GM19328 (cell line): Measurements from ENCODE around the gene FOXS1.
A peak's percentile ranks its signal among the peaks of the same experiment; 100 is the strongest.

Experiments
- ATAC-seq: cut with Tn5 transposase; IDR thresholded peaks from one replicate; pipeline ENCODE4 v1.9.1; 2021; ENCODE audit warnings: mild to moderate bottlenecking, moderate library complexity; ENCODE audit not compliant: unreplicated experiment

The FOXS1 gene

DNA sequence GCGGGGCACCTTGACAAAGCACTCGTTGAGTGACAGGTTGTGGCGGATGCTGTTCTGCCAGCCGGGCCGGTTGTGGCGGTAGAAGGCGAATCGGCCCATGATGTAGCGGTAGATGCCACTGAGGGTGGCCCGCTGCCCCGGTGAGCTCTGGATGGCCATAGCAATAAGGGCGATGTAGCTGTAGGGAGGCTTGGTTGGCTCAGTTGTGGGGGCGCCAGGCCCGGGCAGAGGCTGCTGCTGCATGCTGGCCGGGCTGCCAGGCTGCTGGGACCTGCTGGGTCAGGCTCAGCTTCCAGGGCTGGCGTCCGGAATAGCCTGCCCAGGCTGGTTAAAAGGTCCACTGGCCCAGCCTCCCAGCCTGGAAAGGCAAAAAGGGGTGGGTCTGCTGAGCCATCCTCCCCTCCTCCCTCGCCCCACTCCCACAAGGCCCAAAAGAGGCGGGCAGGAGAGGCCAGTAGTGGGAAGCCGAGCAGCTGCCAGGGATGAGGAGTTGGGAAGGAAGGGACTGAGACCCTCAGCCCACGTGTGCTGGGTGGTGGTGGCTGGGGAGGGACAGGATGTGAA, at the start of gene FOXS1:
Gene FOXS1, minus strand, starts transcription at position 305 of the 564 bp plus-strand sequence. Its CDS starts 62 bp downstream, at position 243.
- no peak for ATAC-seq

DNA sequence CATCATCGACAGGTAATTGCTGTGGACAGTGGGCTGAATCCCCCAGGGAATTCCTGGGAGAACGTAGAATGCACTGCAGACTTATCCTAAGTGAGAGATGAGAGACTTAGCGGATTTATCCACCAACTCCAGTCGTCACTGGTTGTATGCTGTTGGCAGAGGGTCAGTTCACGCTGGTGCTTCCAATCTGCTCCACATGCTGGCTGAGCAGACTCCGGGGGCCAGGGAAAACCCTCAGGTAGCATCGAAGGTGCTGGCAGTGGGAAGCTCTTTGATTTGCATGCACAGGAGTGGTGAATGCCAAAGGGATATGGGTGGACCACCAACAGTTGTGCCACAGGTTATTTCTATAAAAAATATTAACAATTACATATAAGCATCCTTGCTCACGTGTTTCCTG, 45.2 kb upstream of the FOXS1 start:
- no peak for ATAC-seq

DNA sequence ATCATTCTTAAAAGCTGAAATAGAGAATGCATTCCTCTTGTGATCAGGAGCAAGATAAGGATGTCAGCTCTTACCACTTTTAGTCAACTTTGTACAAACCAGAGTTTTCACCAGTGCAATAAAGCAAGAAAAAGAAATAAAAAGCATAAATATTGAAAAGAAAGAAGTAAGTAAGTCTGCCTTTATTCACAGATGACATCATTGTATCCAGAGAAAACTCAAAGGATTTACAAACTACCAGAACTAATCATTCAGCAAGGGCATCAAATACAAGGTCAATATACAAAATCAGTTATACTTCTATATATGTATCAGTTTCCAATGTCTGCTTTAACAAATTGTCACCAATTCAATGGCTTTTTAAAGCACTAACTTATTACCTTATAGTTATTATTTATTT, 38.4 kb upstream of the FOXS1 start:
- ATAC-seq = no peak

DNA sequence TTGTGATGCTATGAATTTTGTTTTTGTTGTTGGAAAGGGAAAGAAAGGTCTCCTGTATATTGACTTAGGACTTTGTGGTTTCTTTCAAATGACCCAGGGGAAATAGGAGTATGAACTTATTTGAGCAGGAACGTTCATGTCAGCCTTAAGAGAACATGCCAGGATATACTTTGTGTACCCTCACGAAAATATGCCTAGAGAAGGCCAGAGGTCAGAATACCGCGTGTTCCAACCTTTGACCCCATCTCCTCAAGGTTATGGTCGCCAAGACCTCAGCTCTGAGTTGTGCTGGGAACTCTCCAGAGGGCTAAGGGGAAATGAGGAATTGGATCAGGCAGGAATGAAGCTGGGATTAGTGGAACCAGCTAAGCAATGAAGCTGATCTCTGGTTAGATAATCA, 36.5 kb upstream of the FOXS1 start:
- ATAC-seq = no peak

DNA sequence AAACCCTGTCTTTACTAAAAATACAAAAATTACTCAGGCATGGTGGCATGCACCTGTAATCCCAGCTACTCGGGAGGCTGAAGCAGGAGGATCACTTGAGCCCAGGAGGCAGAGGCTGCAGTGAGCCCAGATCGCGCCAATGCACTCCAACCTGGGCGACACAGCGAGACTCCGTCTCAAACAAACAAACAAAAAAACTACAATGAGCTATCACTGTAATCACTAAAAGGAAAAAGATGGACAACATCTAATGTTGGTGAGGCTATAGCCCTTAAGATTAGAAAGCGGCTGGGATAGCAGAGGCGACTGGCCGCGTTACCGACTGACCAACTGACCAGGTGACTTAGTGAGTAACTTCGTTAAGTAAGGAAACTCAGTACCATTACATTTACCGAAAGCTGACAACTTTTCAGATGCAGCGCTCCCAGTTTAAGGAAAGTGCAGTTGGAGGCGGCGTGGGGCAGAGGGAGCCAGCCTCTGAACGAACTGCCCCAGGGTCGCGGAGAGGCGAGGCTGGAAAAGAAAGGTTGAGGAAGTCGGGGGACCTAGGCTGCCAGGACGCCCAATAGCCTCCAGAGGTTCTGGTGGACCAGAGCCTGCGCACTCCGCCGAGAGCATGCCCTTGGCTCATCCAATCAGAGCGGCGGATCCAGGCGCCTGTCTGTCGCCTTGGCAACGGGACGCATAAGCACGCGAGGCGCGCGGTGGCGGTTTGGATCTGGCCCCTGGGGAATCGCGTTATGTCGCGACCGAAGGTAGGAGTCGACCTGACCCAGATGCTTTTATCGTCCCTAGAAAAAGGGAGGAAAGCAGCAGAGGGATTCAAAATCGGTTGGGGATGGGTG, 34.0 kb upstream of the FOXS1 start:
- ATAC-seq = peak; percentile 86

DNA sequence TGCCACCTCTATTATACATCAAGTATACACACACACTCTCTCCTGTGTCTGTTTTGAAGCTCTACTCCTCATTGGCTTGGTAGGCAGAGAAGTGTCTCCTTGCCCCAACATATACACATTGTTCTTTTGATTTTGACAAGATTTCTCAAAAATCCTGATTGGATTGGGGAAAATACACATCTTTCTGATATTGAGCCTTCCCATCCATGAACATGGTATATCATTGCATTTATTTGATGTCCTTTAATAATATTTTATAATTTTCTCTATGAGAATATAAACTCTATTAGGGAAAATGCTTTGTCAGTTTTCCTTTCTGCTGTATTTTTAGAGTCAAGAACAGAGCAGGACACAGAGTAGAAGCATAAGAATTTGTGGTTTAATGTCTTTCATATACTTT, 32.3 kb upstream of the FOXS1 start:
- ATAC-seq = no peak

DNA sequence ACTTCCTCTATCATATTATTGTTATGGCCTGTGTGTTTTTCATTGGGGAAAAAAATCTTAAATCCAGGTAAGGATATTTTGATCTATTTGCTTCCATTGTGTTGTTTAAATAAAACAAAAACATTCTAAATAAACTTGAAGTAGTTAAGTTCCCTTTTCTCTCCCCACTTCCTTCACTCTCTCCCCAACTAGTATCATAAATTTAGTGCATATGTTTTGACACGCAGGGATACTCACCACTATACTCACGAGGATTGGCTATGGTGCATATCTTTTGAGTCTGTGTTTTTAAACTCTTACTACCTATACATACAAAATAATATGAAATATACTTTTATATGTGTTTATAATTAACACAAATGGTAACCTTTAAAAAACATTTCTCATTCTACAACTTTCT, 30.3 kb upstream of the FOXS1 start:
- no peak for ATAC-seq

DNA sequence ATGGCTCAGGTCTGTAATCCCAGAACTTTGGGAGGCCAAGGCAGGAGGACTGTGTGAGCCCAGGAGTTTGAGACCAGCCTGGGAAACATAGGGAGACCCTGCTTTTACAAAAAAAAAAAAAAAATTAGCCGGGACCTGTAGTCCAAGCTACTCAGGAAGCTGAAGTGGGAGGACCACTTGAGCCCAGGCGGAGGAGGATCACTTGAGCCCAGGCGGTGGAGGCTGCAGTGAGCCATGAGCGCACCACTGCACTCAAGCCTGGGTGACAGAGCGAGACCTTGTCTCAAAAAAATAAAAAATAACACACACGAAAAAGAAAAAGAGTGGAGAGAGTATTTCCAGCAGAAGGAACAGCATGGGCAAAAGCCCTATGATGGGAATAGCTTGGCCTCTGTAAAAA, 27.0 kb upstream of the FOXS1 start:
- ATAC-seq = no peak

DNA sequence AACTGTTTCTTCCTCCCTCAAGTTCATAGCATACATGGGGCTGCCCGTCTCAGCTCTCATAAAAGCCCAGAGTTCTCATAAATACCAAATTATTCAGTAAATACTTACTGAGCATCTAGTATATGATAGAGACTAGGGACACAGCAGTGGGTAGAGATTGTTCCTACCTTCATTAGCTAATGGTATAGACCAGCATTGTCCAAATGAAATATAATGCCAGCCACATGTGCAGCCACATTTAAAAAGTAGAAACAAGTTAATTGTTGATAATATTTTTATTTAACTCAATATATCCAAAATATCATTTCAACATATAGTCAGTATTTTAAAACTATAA, 26.2 kb upstream of the FOXS1 start:
- no peak for ATAC-seq

DNA sequence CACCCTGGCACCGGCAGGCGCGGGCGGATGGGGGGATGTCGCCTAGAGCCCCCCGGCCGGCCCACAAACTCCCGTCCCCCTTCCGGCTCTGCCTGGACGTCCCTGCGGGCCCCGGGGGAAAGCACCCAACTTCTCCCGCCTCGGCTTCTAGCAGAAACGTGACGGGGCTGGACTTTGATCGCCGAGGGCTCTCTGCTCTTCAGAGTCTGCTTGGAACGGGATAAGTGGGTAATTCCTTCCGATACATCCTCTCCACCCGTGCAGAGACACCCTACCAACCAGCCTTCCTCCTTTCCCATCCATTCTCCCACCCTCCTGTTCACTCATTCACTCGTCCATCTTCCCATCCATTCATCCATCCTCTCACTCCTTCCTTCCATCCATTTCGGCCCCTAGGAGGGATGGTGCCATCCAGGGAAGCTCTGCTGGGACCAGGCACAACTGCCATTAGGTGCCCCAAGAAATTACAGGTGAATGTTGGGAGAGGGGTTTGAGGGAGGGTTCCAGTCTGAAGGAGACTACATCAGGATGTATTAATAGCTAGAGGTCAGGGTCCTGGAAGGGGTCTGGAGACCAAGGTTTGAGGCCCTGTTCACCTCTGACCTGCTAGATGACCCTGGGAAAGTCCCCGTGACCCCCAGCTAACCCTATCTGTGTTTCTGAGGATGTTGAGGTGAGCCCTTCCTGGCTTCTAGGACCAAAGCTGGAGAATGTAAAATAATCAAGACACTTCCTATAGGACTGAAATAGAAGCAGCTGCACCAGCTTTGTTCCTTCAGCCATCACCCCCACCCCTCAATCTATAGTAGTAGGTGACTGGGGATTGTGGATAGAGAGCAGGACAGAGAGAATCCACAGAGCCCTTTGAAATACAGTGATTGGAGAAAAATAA, 25.6 kb upstream of the FOXS1 start:
- no peak for ATAC-seq

DNA sequence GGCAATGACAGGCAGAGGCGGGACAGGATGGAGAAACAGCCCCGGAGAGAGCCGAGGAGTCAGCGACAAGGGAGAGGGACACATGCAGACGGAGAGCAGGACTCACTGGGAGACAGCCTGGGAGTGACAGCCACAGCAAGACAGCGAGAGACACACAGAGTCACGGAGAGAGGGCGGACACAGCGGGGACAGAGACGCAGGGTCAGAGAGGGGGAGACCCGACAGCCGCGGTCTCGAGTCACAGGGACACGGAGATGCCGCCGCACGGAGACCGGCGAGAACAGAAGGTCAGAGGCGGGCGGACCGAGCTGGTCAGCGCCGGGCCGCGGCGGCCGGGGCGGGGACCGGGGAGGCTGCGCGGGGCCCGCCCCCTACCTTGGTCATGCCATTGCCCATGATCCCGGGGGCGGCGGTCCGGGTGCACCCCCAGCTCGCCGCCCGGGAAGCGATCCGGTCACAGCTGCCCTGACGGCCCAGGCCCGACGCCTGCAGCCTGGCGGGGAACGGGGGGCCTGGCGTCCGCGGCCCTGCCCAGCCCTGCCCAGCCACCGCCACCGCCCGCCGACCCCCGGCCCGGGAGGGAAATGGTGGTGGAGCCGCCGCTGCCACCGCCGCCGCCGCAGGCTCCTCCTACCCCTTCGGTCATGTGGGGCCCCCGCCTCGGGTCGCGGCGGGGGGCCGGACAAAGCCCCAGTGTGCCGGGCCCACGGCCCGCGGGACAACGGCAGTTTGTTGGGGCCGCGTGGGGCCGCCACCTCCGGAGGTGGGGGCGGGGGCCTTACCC, 24.7 kb upstream of the FOXS1 start, which contains the start of the genes DUSP15 and TTLL9:
Gene DUSP15, minus strand, starts transcription at position 586 of the 784 bp plus-strand sequence. Its CDS starts 190 bp downstream, at position 396.
Gene TTLL9, plus strand, starts transcription at position 693 of the 784 bp plus-strand sequence. CDS start 493 bp downstream, outside the sequence.
- ATAC-seq = no peak

DNA sequence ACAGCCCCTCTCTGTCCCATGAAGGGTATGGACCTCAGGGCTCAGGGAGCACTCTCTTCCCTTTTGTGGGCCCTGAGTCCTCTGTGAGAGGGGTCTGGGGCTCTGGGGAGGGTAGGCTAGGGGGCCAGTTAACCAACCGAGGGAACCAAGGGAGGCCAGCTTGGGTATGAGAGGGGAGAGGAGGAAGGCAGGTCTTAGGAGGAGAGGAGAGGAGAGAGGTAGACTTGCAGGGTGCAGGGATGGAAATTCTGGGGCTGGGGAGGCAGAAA, 24.2 kb upstream of the FOXS1 start:
- no peak for ATAC-seq

DNA sequence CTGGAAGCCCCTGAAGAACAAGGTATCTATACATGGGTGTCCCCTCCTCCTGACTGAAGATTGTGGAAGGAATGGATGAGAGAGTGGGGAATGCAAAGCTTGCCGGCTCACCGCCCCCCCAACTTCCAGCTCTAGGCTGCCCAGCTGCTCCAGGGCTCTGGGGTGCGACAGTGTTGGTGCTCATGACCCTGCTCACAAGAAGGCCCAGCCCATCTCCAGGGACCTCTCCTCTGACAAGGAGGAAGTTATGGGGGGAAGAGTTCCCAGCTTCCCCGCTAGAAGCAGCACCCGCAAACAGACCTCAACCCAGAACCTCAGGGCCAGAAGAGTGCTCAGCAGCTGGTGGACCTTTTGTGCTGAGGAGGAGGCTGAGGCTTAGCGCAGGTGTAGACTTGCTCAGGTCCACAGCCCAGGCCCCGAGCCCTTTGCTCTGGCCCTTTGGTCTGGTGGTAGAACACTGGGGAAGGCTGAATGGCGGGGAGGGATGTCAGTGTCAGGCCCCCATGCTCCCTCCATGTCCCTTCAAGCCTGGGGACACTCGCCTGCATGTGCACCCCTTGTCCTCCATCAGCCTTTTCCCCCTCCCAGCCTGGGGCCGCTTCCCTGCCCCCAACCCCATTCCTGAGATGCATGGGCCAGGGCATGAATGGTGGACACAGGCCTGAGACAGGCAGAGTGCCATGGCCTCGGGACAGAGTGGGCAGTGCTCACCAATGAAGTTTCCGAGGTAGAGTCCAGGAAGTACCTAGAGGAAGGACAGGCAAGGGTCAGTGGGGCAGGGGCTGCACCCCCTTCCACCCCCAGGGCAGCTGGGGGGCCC, 23.7 kb upstream of the FOXS1 start:
- ATAC-seq = no peak

DNA sequence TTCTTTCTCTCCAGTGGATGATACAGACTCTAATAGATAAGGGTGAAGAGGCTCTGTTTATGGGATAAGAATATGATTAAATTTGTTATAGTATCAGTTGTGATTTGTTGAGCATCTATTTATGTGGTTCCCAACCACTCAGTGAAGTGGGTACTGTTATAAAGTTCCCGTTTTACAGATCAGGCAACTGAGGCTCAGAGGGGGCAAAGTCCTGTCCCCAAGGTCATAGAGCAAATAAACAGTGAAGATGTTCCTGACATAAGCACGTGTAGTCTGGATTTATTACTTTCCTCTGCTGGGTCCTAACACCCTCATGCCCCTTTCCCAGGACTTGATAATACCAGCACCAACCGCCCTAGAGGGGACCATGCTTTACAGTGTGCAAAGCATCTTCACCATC, 20.8 kb upstream of the FOXS1 start:
- ATAC-seq = no peak

DNA sequence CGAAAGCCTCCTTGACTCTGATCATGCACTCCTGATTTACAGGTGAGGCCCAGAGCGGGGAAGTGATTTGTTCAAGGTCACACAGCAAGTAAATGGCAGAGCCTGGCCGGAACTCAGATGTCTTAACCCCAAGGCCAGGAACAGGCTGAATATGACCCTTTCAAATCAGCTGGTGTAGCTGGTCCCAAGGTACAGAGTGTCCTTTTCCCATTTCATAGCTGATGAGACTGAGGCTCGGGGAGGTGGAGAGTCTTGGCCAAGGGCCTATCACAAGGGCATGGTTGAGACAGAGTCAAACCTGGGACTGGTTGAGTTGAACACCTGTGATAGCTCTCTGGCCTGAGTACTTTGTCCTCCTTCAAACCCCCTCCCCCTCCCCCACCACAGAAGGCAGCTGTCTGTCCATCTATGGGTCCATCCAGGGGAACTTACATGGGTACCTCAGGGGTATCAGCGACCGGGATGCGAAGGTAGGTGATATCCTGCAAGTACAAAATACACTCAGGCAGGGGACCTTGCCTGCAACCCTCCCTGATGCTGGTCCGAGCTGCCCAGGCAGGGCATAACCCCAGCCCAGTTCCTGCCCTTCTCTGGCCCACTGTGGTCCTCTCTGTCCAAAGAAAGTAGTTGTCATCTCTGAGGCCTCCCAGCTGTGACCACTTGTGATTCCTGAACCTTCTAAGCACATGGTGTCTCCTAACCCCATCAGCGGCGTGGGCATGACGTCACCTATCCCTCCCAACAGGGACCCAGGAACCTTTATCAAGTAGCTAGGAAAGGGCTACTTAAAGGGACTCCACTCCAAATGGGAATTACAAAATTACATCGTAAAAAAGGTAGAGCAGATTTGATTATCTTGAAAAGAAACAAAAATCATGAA, 19.4 kb upstream of the FOXS1 start:
- ATAC-seq = no peak

DNA sequence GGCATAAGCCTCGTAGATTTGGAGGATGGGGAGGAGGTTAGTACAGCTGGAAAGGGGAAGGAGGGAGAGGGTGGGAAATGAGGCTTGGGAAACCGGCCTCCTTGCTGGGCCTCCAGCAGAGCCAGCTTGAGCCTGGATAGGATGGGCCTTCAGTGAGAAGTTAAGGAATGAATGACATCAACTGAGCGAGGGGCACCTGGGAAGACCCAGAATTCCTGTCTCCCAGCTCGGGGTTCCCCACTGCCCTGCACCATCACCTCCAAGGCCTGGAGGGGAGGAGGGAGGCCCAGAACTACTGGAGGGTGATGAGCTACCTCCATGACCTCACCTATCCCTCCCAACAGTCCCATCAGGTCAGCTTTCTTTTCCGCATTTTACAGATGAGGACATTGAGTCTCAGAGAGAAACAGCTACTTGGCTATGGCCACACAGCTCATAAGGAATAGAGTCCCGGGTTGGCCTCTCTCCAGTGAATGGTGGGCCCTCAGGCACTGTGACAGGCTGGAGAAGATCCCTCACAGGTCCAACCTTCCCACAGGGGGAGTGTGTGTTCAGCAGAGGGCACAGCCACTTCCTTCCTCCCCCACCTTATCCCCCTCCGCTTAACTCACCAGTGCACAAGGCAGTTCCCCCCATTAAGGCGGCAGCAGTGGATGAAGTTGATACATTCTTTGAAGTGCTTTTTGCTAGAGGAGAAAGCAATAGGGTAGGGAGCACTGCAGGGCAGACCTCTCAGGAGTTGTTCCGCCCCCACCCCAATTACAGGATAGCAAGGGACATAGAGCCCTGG, 18.1 kb upstream of the FOXS1 start:
- no peak for ATAC-seq

DNA sequence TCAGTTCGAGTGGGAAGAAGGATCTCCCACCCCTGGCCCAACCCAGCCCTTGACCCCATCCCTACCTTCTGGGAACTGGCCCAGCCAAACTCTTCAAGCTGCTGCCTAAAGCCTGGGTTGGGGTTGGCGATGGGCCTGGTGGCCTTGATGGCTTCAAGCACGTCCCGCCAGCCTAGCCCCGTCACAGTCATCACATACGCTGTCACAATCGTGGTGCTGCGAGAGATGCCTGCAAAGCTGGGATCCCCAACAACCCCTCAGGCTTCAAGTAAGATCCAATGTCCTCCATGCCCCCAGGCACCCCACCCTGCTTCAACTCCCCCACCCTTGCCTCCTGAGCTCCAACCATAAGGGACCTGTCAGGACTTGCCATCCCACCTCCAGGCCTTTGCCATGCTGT, 17.1 kb upstream of the FOXS1 start:
- no peak for ATAC-seq

DNA sequence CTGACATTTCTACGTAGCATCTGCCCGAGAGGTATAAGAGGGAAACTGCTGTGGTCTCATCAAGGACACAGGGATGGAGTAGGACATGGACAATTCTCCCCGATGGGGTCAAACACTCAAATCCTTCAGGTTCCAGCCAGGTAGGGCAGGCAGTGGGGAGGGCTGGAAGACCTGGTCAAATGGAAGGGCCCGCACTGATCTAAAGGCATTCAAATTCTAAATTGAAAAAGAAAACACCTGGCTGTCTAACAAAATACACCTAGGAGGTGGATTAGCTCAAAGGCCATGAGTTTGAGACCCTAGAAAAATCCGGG, 16.7 kb upstream of the FOXS1 start:
- no peak for ATAC-seq
